Stimulated activated CD8-positive, alpha-beta memory T cell treated with anti-CD3 and anti-CD28 coated beads, Interleukin-12 subunit alpha, Interleukin-12 subunit beta, amount 100 ng/mL, for 4 hours (primary cell): ENCODE data around the gene TENM4.

Experiments used
- DNase-seq: peaks from one replicate; pipeline ENCODE4 v3.0.0-alpha.2; 2020; ENCODE audit warnings: low read depth

The TENM4 gene

DNA sequence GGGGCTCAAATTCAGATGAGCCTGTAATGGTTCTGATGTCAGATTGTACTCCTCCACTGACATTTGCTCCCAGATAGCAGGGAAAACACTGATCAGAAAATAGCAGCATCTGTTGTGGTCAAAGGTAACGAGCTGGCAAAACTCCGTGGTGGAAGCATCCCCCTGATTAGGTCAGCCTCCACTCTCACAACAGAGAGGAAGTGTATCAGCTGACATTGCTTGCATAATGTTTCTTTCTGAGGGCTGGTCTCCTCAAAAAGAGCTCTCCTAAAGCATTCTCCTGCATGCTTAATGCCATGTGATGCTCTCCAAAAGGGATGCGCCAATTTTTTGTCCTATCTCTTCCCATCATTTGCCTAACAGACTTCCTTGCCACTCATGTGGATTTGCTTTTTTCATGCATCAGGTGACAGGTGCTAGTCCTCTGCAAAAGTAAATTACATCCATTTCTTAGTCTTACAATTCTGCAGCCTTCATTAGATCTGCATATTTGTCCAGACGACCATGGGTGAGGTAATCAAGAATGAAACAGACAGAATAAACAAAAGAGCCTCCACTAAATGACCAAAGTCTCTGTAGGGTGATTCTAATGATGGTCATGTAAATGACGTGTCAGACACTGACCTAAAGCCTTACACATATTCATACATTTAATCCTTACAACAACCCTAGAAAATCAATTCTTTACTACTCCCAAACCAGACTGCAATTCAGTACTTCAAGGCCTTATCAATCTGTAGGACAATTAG, 6.4 kb upstream of the TENM4 start:
- no peak for DNase-seq

DNA sequence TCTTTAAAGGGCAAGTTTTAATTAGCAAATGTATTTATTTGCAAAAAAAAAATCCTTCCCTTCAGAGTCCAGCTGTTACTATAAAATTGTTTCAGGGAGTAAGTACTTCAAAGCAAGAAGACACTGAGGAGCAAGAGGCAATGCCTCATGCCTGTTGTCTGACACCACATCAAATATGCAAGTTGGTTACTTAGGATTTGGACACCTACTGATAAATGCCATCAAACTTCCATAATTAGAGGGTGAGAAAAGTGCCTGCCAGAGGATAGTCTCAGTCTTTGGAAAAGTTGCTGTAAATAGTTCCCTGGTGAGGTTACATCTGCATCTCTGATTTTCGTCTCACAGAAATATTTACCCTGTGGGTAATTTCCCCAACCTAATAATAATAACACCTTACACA, 4.1 kb upstream of the TENM4 start:
- DNase-seq = no peak

DNA sequence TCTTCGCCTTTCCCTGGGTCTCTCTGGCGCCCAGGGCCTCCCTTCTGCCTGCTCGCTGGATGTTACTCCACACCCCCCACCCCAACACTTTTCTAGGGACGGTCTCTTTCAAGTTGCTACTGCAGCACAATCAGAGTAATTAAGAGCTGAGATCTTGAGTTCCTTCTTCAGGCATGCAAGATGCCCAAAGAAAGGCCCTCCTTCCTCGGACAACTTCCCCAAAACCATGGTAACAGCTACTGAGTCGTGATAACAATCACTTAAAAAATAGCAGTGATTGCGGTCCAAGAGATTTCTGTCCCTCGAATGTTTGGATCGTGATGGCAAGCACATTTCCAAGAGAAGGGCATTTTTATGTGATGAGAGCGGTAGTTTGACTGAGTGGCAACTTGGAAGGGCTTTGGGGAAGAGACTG, 638 bp upstream of the TENM4 start:
- DNase-seq = no peak

DNA sequence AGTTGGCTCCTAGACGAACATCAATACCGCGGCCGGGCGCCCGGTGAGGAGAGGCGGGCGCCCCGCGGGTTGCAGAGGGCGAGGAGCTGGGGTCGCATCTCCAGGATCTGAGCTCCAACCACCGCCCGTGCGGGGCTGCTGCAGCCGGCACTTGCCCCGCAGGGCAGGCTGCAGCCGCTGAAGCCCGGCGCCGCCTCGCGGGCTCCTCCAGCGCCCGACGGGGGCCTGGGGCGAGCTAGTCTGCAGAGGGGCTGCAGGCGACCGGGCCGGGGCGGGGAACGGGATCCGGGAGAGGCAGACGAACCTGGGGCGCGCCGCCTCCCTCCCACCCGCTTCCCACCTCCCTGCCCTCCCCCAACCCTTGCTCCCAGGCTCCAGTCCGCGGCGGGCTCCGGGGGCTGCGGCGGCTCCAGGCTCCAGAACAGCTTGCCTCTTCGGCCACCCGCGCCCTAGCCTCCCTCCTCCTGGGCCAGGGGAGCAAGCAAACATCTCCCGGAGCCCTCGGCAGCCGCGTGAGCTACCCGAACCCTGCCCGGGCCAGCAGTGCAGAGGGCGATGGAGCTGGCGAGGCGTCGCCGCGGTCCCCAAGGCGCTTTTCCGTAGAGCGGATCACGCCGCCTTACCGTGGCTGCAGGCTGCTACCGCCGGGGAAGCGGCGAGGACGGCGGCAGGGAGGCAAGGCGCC, 802 bp downstream of the TENM4 start:
- DNase-seq = no peak

DNA sequence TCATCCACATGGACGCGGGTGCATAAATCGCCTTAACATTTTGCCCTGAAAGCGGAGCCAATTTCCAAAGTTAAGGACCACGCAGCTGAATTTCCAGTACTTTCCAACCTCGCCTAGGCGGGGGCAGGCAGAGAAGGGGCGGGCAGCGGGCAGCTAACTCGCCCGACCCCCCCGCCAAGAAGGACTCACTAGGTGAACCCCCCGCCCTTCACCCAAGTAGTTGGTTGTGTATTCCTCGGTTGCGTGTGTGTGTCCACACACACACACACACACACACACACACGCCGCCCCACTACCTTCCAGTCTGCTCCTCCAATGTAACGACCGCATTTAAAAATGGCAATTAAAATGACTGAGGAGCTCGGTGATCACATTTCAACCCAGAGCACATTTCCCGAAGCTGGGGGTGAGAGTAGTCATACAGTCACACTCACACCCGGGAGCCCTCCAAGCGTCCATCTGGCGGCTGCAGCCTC, 1.4 kb downstream of the TENM4 start:
- no peak for DNase-seq

DNA sequence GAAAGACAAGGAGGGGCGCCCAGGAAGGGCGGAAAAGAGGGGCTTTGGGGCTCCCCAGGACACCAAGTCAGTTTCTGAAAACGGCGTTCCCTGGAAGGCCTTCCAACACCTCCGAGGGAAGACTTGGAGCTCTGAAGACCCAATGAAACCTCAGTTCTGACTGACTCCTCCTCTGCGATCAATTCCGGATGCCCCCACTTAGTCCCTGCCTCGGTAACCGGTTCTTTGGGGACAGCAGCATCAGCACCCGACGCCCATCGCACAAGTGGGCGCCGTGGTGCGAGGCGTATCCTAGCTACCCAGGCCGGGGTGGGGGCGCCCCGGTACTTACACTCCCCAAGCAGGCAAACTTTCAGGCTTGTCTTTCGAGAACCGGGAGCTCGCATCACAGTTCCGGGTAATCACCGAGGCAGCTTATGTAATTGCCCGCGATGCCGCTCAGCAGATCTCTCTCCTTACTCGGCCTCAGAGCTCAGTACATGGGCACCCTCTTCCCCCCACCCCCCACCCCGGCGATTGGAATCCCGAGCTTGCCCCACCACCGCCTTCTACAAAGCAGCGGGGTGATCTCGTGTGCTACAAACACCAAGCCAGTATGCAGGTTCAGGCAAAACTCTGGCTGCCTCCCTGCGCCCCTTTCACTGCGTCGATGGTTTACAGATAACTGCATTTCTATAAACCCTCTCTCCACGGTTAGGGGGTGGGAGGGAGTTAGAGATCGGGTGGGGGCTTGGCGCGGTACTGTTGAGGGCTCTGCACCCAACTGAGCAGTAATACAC, 2.0 kb downstream of the TENM4 start:
- no peak for DNase-seq

DNA sequence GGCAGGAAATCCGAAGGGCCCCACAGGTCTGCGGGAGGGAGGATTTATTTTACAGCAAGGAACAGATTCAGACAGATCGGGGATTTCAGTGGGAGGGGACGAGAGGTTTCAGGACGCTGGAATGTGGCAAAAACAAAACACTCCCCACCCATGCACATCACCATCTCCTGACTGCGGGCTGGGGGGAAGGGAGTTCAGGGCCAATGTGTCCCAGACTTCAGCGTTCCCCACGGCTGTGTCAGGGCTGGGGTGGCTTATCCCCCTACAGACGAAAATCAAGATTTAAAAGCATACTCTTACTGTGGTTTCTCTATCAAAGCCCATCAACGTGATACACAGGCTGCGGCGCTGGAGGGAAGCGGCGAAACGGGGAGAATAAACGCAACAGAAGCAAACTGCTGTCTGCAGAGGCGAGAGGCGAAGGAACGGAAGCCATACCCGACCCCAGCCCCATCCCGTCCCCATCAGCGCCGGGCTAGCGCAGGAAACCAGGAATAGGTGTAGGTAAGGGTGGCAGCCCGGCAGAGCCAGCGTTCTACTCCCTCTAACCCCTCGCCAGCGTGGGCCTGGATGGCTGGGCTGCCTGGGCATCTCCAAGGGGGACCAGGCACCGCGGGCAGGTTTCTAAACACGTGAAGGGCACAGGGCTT, 2.7 kb downstream of the TENM4 start:
- DNase-seq = no peak

DNA sequence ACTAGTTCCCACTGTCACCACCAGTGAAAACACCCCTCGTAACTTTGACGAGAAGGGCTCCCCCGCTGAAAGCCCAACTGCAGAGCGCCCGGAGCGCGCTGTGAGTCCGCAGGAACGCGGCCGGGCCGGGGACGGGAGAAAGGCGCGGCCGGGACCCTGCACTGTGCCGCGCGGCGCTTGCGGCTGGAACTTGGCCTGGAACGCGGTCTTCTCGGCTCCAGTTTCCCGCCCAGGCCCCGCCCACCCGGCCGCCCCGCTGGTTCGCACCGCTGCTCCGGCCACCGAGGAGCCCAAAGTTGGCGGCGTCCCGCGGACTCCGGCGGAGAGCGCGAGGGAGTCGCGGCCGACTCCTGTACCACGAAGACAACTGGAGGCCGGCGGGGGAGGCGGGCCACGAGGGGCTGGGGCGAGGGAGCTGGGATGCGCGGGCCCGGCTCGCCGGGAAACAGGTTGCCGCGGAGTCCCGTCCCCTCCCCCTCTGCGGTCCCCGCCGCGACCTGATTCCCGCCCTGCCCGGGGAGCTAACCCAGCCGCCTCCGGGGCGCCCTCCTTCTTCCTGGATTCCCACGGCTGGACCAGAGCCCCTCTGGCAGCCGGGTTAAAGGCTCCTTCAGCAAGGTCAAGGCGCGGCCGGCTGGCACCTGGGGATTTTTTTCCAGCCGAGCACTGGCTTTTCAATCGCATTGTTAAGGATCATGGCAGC, 3.4 kb downstream of the TENM4 start:
- no peak for DNase-seq

DNA sequence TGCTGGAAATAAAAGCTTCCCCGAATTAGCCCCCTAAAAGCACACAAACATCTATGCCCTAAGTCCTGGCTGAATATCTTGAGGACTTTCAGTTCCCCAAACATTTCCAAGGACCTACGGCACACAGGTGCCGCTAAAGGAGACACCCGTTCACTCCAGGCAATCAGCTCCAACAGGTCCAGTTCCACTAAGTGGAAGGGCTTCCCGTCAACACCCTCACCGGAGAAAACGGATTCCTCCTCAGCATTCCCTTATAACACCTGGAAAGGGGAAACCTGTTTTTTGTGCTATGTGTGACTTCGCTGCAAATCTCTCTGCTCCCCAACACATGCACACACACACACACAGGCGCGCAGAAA, 3.9 kb downstream of the TENM4 start:
- no peak for DNase-seq

DNA sequence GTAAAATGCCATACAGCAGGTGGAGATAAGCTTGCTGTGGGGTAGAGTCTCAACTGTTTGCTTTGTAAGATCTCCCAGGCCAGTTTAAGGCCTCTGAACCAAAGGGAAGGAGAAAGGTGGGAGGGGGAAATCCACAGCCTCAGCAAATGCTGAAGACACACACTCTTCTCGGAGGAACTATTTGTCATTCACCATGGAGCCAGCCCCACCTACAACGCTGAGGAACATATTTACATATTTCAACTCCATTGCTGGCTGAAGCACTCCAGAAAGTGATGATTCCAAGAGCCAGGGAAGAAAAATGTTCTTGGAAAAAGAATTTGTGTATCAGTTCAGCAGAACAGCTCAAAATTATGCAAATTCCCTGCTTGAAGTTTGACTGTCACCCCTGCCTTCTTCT, 6.5 kb downstream of the TENM4 start:
- no peak for DNase-seq

DNA sequence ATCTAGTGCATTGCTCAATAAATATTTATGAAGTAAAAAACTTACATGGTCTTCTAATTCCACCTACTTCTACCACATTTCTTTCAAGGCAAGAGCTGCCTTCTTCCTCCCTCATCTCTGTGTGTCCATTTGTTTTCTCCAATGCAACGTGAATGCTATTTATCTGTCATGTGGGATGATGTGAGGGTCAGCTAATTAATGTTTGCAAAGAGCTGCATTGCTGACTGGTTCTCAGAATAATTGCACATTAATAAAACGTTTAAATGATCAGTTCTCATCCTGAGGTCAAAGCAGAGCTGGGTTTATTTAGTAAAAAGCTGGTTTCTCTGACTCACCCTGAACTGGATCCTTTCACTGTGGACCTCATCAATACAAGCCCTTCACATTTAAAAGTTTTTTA, 8.7 kb downstream of the TENM4 start:
- no peak for DNase-seq

DNA sequence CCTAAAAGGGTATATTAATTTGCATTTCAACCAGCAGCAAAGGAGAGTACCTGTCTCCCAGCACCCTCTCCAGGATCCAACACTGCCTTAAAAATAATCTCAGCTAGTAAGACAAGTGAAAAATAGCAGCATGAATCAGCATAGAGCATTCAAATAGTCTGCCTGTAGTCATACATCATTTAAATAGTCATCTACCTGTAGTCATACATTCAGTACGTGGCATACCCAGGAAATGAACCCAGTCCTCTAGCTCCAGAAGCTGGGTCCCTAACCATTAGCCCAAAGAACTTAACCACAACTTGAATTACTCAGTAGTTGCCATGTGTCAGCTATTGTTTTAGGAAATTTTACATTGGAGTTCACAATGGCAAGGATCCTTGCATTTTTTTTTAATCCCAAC, 9.3 kb downstream of the TENM4 start:
- DNase-seq = no peak

DNA sequence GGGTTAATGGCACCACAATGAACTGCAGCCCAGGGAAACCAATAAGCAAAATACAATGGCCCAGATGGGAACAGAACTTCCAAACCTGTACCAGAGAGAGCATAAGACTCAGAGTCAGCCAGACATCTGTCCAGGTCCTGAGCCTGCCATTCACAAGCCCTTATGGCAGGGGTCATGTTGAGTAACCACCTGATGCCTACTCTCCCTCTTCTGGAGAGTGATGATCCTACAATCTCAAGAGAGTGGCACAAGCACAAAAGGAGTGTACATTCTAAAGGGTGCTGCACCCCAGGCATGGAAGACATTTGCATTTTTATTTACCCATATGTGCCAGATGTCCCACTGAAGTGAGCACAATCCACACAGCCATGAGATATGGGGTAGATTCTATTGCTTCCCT, 10.6 kb downstream of the TENM4 start:
- no peak for DNase-seq

DNA sequence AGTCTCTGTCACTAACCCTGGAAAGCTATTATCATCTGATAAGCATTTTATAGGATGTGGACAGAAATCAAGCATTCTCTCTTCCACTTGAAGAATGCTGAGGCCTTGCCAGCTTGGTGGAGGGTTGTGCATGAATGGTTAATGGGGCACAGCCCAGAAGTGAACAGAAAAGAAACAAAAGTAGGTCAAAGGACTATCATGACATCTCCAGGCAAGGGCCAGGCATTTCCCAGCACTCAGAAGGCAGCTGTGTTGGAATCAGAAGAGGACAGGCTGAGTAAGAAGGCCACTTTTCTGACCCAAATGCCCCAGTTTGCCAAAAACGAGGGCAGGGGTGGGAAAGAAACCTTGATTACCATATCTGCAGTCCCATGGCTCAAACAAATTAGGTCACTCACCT, 12.4 kb downstream of the TENM4 start:
- no peak for DNase-seq

DNA sequence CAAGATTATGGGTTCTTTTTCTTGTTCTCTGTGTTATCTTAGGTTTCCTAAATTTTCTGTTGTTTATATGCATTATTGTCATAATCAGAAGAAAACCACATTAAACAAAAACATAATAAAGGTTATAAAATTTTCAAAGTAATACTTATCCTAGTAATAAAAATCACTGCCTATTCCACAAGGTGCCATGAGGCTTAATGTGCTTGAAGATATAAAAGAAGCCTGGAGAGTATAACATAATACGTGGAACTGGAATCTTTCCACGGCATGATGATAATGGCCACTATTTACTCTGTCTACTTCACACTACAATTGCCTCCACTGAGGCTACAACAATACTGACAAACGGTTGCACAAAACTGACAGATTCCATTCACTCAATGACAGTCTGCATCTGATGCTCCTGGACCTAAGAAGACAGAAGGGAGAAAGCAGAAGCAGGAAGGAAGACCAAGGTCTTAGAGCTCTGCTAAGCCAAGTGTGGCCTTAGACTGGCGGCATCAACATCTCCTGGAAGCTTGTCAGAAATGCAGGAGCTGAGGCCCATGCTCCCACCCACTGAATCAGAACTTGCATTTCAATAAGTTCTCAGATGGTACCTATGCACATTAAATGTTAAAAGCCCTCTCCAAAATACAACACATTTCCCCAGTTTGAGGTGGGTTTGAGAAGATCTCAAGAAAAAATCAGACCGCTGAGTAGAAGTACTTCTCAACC, 13.1 kb downstream of the TENM4 start:
- no peak for DNase-seq

DNA sequence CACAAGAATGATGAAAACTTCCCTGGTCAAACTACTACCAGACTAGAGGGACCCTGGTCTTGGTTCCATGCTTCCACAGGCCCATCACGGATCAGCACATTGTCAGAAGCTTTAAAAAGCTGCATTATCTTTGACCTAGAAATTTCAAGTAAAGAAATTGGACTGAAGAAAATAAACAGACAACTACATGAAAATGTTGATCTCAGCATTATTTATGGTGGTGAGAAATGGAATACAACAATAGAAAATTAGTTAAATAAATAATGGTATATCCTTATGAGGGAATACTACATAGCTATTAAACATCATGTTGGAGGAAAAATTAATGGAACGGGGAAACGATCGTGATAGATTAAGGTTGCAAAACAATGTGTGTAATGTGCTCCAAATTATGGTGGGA, 13.7 kb downstream of the TENM4 start:
- DNase-seq = no peak

DNA sequence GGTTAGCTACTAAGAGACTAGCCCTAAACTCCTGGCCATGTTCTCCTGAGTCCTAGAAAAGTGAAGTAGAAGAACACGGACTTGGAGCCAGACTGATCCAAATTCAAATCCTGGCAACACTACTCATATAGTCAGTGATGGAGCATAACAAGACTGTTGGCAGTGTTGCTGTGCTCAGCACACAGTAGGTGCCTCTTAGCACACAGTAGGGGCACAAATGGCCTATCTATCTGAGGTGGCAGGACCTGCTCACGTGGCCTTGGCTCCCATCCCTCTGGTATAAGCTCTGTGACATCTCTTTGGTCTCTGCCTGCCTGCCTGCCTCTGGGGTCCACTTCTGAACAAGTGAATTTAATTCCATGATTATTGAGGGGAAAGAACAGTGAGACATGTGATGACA, 15.4 kb downstream of the TENM4 start:
- no peak for DNase-seq

DNA sequence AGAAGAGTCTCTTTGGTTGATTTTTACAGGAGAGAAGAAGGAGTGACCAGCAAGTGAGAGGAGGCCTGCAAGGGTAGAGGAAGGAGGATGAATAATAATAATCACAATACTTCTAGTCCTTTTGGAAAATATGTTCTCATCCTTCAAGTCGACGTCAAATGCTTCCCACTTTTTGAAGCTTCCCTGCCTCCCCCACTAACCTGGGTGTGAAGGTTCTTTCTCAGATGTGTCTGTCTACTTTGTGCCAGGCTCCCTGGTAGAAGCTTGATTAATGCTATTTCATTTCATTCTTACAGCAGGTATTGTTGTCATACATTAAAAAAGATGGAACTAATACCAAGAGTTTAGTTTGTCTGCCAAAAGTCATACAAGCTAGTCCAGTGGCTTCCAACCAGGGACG, 17.1 kb downstream of the TENM4 start:
- DNase-seq = no peak

DNA sequence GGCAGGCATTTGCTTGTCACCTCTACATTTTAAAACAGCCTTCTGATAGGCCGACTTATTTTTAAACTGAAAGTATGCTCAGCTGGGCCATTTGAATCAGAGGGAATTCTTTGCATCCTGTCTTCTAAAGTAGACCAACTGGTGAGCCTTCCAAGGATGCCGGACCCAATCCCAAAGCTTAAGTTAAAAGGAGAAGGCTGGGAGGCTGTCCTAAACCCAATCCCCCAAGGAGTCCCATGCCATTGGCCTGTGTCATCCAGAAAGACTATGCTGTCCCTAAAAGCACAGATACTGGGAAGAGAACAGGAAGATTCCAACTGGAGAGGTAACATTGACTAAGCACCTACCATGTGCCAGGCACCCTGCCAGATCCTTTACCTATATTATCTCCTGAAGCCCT, 18.0 kb downstream of the TENM4 start:
- no peak for DNase-seq

DNA sequence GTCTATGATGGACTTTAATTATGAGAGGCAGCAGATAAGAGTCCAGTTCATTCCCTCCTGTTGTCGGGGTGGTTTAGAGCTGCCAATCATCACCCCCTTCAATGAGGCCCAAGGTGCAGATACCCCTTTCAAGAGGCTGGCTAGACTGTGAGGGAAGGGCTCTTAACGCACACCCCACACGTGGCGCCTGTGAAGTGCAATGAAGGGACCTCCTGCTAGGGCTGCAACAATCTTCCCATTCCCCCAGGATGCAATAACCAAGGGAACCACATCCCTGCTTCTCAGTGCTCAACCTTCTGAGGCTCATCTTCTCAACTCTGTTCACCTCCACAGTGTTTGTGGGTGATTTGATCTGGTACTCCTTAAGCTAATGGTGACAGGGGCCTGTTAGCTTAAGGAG, 19.0 kb downstream of the TENM4 start:
- no peak for DNase-seq

DNA sequence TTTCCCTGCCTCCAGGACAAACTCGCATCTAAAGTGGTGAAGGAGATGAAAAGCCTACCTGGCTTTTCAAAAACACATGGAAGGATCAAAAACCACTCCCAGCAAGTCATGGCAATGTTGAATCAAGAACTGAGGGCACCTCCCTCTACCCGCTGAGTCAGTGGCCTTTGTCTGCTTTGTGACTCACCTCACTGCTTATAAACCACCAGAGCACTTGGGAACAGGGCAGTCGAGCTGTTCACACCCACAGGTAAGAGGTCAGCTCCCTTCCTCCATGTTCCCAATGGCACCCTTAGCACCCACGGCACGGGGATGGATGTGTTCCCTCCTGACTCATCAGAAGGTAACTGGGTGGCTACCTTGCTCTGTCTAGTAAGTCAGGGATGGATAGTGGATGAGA, 21.7 kb downstream of the TENM4 start:
- DNase-seq = no peak
